Aorta (tissue), 5 donors: Measurements from ENCODE around the gene MRPL18. TPM values are rescaled to one million over a fixed set of nuclear protein-coding genes. Genes with fewer than 3 reads are reported as not detected.

Source experiments
- ATAC-seq: fragments of 200-7000 bp; cut with Tn5 transposase; one replicate; pipeline ENCODE4 v1.9.1; 2022; ENCODE audit warnings: moderate library complexity; ENCODE audit not compliant: low FRiP score
- DNase-seq, 2 donors: peaks; one replicate each; pipeline ENCODE4 v3.0.0-alpha.2; 2020
- H3K27ac ChIP-seq, 2 donors: one replicate each; pipeline ENCODE4 v1.5.1; 2013; ENCODE audit warnings: low read length in 2 of 2, mild to moderate bottlenecking in 2 of 2, moderate library complexity in 2 of 2, control low read depth in 1 of 2, inconsistent platforms in 1 of 2, low read depth in 1 of 2
- H3K27me3 ChIP-seq, 2 donors: one replicate each; pipeline ENCODE4 v1.6.1; 2013; ENCODE audit warnings: control low read depth in 1 of 2, low read length in 1 of 2, mild to moderate bottlenecking in 1 of 2, moderate library complexity in 1 of 2; ENCODE audit not compliant: insufficient read depth in 2 of 2, control insufficient read depth in 1 of 2
- H3K36me3 ChIP-seq, 2 donors: one replicate each; pipeline ENCODE4 v1.6.1; 2013; ENCODE audit warnings: control low read depth in 1 of 2, low read length in 1 of 2, mild to moderate bottlenecking in 1 of 2; ENCODE audit not compliant: insufficient read depth in 2 of 2, control insufficient read depth in 1 of 2
- H3K4me1 ChIP-seq, 2 donors: one replicate each; pipeline ENCODE4 v1.6.1; 2013; ENCODE audit warnings: low read length in 2 of 2, control low read depth in 1 of 2, mild to moderate bottlenecking in 1 of 2, moderate library complexity in 1 of 2; ENCODE audit not compliant: insufficient read depth in 2 of 2, control insufficient read depth in 1 of 2
- H3K4me3 ChIP-seq, 2 donors: one replicate each; pipeline ENCODE4 v1.5.1; 2013; ENCODE audit warnings: low read length in 2 of 2, control low read depth in 1 of 2, mild to moderate bottlenecking in 1 of 2
- H3K9me3 ChIP-seq: one replicate; pipeline ENCODE4 v1.6.1; 2013; ENCODE audit warnings: mild to moderate bottlenecking, low read length; ENCODE audit not compliant: control insufficient read depth
- WGBS, 2 donors: extraction: QIAGEN DNeasy Blood & Tissue Kit; methylation state at CpG; one replicate each; pipeline ENCODE4 v1.1.7; 2013; 5-methylcytosine and 5-hydroxymethylcytosine counted together
- intact Hi-C, 2 donors: fragments of 100-400 bp; cut with DNase I; formaldehyde crosslinking; loops; one replicate each; pipeline versions ENCODE4 v1.14.2 to v1.15.0; 2022
- polyA plus RNA-seq, 2 donors: library from polyadenylated mRNA; stranded (reverse); fragments of 200-250 nt; gene quantifications; one replicate each; pipeline ENCODE4 v1.2.3, GENCODE V29; 2013
- total RNA-seq, 2 donors: library from RNA; stranded (reverse); fragmentation: NEBNext Ultra II Directional; extraction: Animal tissue kit (Norgen Biotek cat#: 25700); gene quantifications; one replicate each; pipeline ENCODE4 v1.2.1, GENCODE V29; 2021
- donor health status: healthy with polysubstance abuse.
- donor health status: Bipolar disorder and iron deficiency.
- donor health status: DM: no; HTN: no; CAD: no.
- donor health status: DM: no; HTN: no; CAD: no.
- donor health status: DM: yes; HTN: yes; CAD: no.

The MRPL18 gene
- total and polyA plus RNA-seq, 4 donors, result 38.8 to 83.3 (median 55.0) TPM

DNA sequence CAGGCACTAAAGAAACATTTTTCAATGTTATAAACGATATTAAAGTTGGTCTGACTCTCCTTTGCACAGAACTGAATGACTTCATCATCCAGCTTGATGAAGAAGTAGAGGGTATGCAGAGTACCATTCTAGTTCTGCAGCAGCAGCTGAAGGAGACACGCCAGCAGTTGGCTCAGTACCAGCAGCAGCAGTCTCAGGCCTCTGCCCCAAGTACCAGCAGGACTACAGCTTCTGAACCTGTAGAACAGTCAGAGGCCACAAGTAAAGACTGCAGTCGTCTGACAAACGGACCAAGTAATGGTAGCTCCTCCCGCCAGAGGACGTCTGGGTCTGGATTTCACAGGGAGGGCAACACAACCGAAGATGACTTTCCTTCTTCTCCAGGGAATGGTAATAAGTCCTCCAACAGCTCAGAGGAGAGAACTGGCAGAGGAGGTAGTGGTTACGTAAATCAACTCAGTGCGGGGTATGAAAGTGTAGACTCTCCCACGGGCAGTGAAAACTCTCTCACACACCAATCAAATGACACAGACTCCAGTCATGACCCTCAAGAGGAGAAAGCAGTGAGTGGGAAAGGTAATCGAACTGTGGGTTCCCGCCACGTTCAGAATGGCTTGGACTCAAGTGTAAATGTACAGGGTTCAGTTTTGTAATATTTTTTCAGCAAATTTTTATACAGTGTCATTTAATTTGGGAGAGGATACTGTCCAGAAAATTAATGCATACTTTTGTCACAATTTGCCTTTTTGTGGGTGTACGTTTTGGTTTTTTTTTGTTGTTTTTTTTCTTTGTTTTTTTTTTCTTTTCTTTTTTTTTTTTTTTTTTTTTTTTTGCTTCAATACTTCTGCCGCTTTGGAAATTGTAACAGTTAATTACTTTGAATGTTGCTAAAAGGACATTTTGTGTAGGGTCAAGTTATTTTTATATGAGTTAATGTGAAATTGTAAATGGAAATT is 35.0 kb upstream of the MRPL18 start:
- Histone ChIP-seq H3K27me3 (no peaks in the 10 kb centered on the region), H3K4me1 (no peaks in the 10 kb centered on the region), H3K9me3 (no peaks in the 10 kb centered on the region), H3K4me3 (no peak overlapping the region), H3K36me3 (peaks cover 3 to 6% of the 10 kb centered on the region in 2 donors), H3K27ac (no peak overlapping the region)
- intact Hi-C loops, result no loop called here
- ATAC-seq (peak; percentile 33), DNase-seq (no peak)
- 44 to 48% methylated on average over 15 of the region's 15 CpGs for WGBS, 2 donors

DNA sequence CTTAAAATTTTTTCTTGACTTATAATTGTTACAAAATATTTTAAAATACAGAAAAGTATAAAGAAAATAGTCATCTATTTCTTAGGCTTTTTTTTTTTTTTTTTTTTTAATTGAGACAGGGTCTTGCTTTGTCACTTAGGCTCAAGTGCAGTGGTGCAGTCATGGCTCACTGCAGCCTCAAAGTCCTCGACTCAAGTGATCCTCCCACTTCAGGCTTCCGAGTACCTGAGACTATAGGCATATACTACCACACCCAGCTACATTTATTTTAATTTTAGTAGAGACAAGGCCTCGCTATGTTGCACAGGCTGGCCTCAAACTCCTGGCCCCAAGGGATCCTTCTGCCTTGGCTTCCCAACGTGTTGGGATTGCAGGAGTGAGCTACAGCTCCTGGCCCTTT is 33.8 kb upstream of the MRPL18 start:
- Histone ChIP-seq H3K4me1 (peaks cover 0 to 3% of the 10 kb centered on the region in 2 donors), H3K36me3 (peaks cover 3 to 4% of the 10 kb centered on the region in 2 donors), H3K27ac (no peak overlapping the region), H3K4me3 (no peak overlapping the region), H3K27me3 (no peaks in the 10 kb centered on the region), H3K9me3 (no peaks in the 10 kb centered on the region)
- ATAC-seq (no peak), DNase-seq (no peak)
- WGBS, 2 donors, result 78 to 81% methylated on average over 4 of the region's 4 CpGs
- intact Hi-C loops, result no loop called here

DNA sequence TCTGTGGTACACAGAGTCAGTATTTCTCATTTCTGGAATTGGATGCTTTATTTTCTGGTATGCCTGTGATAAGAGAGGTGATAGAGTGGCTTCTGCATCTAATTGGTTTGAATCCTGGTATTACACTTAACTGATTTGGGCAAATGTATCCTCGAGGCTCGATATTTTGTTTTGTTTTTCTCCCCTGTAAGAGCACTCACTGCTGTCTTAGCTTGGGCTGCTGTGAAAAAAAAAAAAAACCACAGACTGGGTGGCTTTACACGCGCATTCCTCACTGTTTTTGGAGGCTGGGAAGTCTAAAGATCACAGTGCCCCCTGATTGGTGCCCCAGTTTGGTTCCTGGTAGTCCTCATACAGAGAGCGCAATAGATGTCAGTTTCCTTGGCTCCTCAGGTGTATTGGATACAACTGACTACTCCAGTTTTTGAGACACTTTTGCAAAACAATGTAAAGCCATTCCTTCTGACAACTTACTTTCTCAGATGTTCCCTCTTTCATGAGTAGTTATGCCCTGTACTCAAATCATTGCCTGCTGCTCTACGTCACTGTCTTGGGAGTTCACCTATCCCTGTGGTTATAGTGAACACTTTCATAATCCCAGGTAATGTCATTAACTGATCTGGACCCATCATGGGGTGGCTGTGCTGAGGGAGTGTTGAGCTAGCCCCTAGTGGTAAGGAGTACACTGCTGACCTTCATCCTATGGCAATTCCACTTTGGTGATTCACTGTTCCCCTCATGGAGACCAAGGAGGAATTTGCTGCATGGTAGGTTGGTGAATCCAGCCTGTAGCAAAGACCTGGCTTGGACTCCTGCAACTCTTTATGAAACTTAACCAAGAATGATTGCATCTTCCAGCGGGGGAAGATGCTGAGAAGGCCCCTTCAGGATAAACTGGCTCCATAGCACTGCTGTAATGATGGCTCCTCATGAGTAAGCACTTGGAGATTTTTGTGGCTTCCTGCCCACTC is 32.0 kb upstream of the MRPL18 start:
- peaks cover 0 to 3% of the 10 kb centered on the region in 2 donors for H3K4me1 ChIP-seq
- no peak for ATAC-seq

DNA sequence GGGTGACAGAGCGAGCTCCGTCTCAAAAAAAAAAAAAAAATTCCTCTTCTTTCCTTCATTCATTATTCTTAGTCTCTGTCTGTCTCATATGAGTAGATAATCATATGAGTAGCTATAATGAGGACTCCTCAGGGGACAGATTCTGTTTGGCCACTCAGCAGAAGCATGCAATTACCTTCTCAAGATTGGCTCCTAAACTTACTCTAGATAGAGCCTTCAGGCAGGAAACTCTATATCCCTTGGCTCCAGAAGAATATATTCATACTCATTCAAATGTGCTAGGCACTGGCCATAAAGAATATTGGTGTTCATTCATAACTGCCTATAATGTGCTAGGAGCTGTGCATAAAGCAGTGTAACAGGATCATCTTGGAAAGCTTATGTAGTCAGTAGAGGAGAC is 30.6 kb upstream of the MRPL18 start:
- no peak for ATAC-seq
- Histone ChIP-seq H3K36me3 (no peaks in the 10 kb centered on the region), H3K9me3 (no peaks in the 10 kb centered on the region), H3K27me3 (no peaks in the 10 kb centered on the region), H3K4me3 (no peak overlapping the region), H3K27ac (no peak overlapping the region), H3K4me1 (peaks cover 0 to 3% of the 10 kb centered on the region in 2 donors)
- 52% methylated on average over 2 of the region's 2 CpGs; no CpG with 5 or more reads in 1 of the 2 donors for WGBS, 2 donors
- no peak for DNase-seq
- intact Hi-C loops, result loop anchor here in 1 of 2 donors (5.0 kb wide), 1 partner anchor 32 kb away; the partner anchor contains the start of gene WTAP

More for the DNA sequence above, 32.0 kb upstream of the MRPL18 start:
- H3K9me3 ChIP-seq, result no peaks in the 10 kb centered on the region
- intact Hi-C loops, result no loop called here
- WGBS, 2 donors, result 83 to 86% methylated on average over 7 of the region's 7 CpGs
- peaks cover 1% of the 10 kb centered on the region in 2 donors for H3K36me3 ChIP-seq
- no peak overlapping the region for H3K27ac ChIP-seq
- H3K27me3 ChIP-seq, result no peaks in the 10 kb centered on the region
- no peak overlapping the region for H3K4me3 ChIP-seq
- no peak for DNase-seq

DNA sequence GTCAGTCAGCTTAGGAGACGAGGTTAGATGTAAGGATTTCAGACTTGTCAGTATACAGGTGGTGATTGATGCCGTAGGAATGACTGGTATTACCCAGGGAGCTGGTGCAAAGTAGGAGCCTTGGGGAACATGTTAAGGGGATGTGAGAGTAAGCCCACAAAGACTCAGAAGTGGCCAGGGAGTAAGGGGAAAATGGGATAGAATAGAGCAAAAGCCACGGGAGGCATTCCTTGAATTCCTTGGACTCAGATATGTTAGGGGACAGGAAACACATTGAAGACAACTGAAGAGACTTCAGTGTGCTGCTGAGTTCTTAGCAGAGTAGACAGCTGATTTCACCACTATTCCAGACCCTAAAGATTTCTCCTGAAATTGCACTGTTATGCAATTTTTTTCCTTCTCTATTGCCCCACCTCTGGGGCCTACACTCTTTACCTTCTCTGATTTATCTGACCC is 29.6 kb upstream of the MRPL18 start:
- Histone ChIP-seq H3K36me3 (no peaks in the 10 kb centered on the region), H3K4me1 (peaks cover 0 to 3% of the 10 kb centered on the region in 2 donors), H3K4me3 (no peak overlapping the region), H3K9me3 (no peaks in the 10 kb centered on the region), H3K27ac (peak overlapping the region in 1 of 2 donors; percentile 45), H3K27me3 (no peaks in the 10 kb centered on the region)
- ATAC-seq (no peak), DNase-seq (no peak)
- WGBS, 2 donors, result 41 to 43% methylated on average over 3 of the region's 3 CpGs
- intact Hi-C loops, result loop anchor here in 1 of 2 donors (5.0 kb wide), 1 partner anchor 33 kb away; the partner anchor contains the start of gene WTAP

DNA sequence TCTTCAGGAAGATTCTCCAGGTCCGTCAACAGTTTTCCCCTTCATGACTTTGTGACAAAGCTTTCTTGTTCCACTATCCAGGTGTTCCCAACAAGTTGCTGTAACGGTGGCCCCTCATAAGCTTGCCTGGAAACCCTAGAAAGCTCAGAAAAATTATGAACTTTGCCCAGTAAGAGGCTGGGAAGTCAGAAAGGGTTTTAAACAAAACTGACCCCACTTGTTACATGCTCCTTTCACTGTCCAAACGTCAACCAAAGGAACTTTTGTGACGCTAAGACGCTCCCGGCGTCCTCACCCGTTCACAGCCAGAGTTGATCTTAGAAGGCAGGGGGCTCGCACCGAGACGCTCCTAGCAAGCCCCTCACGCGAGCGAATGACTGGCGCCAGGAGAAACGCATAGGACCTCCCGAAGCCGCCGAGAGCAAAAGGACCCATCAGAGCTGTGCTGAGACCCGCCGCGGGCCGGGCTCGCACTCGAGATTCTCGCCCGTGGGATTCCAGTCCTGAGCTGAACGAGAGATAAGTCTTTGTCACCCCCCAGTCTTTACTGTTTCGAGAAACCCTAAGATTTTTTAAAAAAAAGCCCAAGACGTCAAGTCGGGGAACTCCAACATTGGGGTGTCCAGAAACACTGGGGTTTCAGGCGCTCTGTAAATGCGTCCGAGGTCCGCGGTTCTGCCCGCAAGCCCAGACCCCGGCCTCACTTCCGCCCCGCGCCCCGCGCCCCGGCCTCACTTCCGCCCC is 29.0 kb upstream of the MRPL18 start:
- WGBS, 2 donors, result 3 to 8% methylated on average over 44 to 45 of the region's 45 CpGs
- Histone ChIP-seq H3K27ac (peak overlapping the region; percentile 71 to 95), H3K4me1 (peaks cover 0 to 3% of the 10 kb centered on the region in 2 donors), H3K9me3 (no peaks in the 10 kb centered on the region), H3K27me3 (no peaks in the 10 kb centered on the region), H3K4me3 (peak overlapping the region; percentile 61 to 70), H3K36me3 (no peaks in the 10 kb centered on the region)
- intact Hi-C loops, result loop anchor here in 1 of 2 donors (5.0 kb wide), 1 partner anchor 34 kb away; the partner anchor contains the start of gene WTAP
- no peak for ATAC-seq
- peak; percentile 58 to 77 for DNase-seq

DNA sequence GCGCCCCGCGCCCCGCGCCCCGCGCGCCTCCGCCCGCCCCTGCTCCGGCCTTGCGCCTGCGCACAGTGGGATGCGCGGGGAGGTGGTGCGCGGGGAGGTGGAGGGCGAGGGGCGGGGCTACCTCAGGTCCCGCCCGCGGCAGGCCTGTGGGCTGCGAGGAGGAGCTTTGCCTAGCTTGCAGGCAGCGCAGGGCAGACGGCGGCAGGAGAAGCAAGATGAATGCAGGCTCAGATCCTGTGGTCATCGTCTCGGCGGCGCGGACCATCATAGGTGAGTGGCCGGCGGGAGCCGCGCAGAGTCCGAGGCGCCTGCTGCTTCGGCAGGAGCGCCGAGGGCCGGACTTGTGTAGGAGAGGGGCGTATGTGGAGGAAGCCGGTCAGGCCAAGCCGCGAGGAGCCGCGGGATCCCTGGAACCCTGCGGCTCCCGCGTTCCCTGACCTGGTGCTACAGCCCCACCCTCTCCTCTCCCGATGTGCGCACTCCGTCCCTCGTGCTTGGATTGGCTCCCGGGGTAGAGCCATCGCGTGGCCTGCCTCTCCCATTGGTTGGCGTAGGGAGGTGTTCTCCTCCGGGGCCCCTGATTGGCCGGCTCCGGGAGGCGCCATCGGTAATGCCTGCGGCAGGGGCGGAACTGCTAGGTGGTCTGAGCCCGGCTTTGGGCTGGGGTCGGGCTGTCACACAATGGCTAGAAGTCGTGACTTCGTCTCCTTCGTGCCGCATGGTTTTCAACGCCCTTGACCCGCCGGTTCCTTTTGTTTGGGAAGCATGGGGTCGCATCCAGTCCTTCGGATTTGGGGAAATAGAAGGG is 28.2 kb upstream of the MRPL18 start, which contains the start of gene ACAT2:
Gene ACAT2, plus strand, starts transcription at position 173 of the 808 bp plus-strand sequence. Its CDS starts 43 bp downstream, at position 216.
- 1% methylated on average over 60 to 76 of the region's 76 CpGs for WGBS, 2 donors
- Histone ChIP-seq H3K36me3 (no peaks in the 10 kb centered on the region), H3K4me1 (peaks cover 0 to 3% of the 10 kb centered on the region in 2 donors), H3K27ac (peak within 1 kb of the TSS; percentile 76 to 96), H3K4me3 (peak within 1 kb of the TSS; percentile 61 to 70), H3K27me3 (no peaks in the 10 kb centered on the region), H3K9me3 (no peaks in the 10 kb centered on the region)
- DNase-seq (peak; percentile 98), ATAC-seq (peak; percentile 99)
- intact Hi-C loops, result loop anchor here in 1 of 2 donors (5.0 kb wide), 1 partner anchor 35 kb away; the partner anchor contains the start of gene WTAP
